OCI-LY3 (cell line): Measurements from ENCODE around the gene TAS2R31.
"Not testable (repeated sequence)": the region's sequence is repeated elsewhere in the genome, so short reads cannot be mapped to it uniquely, and the experiment has no call there.

ENCODE experiments used
- H2AFZ ChIP-seq: fragments of 200-600, 300-600 bp; shearing (Covaris generic); 2 replicates; pipeline ENCODE4 v1.6.0; 2014; ENCODE audit warnings: antibody characterized with exemption, low read depth, low read length
- H3K27ac ChIP-seq: fragments of 200-600, 300-600 bp; sonication (generic); 2 replicates; pipeline ENCODE4 v1.5.1; 2014; ENCODE audit warnings: mild to moderate bottlenecking, low read length, moderate library complexity, mixed read lengths
- H3K27me3 ChIP-seq: fragments of 200-600, 300-600 bp; sonication (generic); 2 replicates; pipeline ENCODE4 v1.6.1; 2014; ENCODE audit warnings: low read depth, low read length, mixed read lengths
- H3K36me3 ChIP-seq: fragments of 200-600, 300-600 bp; sonication (generic); replicated peaks from 2 replicates; pipeline ENCODE3; 2014; ENCODE audit warnings: low read depth, low read length, mixed read lengths
- H3K4me1 ChIP-seq: fragments of 300-600, 200-600 bp; sonication (generic); 2 replicates; pipeline ENCODE4 v1.6.1; 2014; ENCODE audit warnings: low read length, mixed read lengths
- H3K4me2 ChIP-seq: fragments of 200-600, 300-600 bp; sonication (generic); 2 replicates; pipeline ENCODE4 v1.6.1; 2014; ENCODE audit warnings: low read length, mixed read lengths
- H3K4me3 ChIP-seq: fragments of 300-600, 200-600 bp; sonication (generic); 2 replicates; pipeline ENCODE4 v1.5.1; 2014; ENCODE audit warnings: antibody characterized with exemption, mild to moderate bottlenecking, low read length, moderate library complexity
- H3K79me2 ChIP-seq: fragments of 300-600, 200-600 bp; shearing (Covaris generic); 2 replicates; pipeline ENCODE4 v1.6.1; 2014; ENCODE audit warnings: mild to moderate bottlenecking, low read length, mixed read lengths
- H3K9ac ChIP-seq: fragments of 300-600, 200-600 bp; shearing (Covaris generic); 2 replicates; pipeline ENCODE4 v1.6.0; 2014; ENCODE audit warnings: mild to moderate bottlenecking, low read length, moderate library complexity
- H3K9me3 ChIP-seq: fragments of 200-600, 300-600 bp; shearing (Covaris generic); 2 replicates; pipeline ENCODE4 v1.6.1; 2014; ENCODE audit warnings: low read length, mixed read lengths; ENCODE audit not compliant: insufficient read depth
- H4K20me1 ChIP-seq: fragments of 200-600, 300-600 bp; sonication (generic); 2 replicates; pipeline ENCODE4 v1.6.1; 2016; ENCODE audit warnings: low read length, mixed read lengths; ENCODE audit not compliant: insufficient read depth
- EZH2phosphoT487 ChIP-seq: fragments of 200-600 bp; shearing (Covaris generic); IDR thresholded peaks from 2 replicates; pipeline ENCODE4 v1.6.1; 2018; ENCODE audit warnings: antibody characterized with exemption, mixed run types, low read depth
- TF ChIP-seq, protein P1 (sequence below): fragments of 200-600, 300-600 bp; sonication (generic); IDR thresholded peaks from 2 replicates; pipeline ENCODE4 v1.5.1; 2014; ENCODE audit warnings: antibody characterized with exemption, low read length, low read depth

Gene TAS2R31

DNA sequence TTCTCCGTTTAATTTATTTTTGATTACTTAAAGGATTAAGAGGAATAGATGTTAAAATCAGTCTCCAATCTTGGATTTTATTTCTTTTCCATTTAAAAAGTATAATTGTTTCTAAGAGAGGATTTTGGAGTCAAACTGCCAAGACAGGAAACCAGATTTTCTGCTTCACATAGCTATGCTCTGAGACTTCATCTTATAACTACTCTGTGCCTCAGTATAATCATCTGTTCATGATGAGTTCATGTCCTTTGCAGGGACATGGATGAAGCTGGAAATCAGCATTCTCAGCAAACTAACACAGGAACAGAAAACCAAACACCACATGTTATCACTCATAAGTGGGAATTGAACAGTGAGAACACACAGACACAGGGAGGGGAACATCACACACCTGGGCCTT is 9.0 kb upstream of the TAS2R31 start:
- no peak overlapping the region for H3K27ac ChIP-seq
- H3K9me3 ChIP-seq = no peaks in the 10 kb centered on the region
- H2AFZ ChIP-seq = no peak overlapping the region
- no peak overlapping the region for H3K4me2 ChIP-seq
- H3K4me1 ChIP-seq = no peaks in the 10 kb centered on the region
- H3K36me3 ChIP-seq = peaks cover 15% of the 10 kb centered on the region
- no peaks in the 10 kb centered on the region for H4K20me1 ChIP-seq
- TF ChIP-seq, protein P1, sequence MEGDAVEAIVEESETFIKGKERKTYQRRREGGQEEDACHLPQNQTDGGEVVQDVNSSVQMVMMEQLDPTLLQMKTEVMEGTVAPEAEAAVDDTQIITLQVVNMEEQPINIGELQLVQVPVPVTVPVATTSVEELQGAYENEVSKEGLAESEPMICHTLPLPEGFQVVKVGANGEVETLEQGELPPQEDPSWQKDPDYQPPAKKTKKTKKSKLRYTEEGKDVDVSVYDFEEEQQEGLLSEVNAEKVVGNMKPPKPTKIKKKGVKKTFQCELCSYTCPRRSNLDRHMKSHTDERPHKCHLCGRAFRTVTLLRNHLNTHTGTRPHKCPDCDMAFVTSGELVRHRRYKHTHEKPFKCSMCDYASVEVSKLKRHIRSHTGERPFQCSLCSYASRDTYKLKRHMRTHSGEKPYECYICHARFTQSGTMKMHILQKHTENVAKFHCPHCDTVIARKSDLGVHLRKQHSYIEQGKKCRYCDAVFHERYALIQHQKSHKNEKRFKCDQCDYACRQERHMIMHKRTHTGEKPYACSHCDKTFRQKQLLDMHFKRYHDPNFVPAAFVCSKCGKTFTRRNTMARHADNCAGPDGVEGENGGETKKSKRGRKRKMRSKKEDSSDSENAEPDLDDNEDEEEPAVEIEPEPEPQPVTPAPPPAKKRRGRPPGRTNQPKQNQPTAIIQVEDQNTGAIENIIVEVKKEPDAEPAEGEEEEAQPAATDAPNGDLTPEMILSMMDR = no peak
- no peak for TF ChIP-seq EZH2phosphoT487
- H3K9ac ChIP-seq = no peak overlapping the region
- H3K4me3 ChIP-seq = no peak overlapping the region
- H3K27me3 ChIP-seq = no peaks in the 10 kb centered on the region
- H3K79me2 ChIP-seq = peaks cover 8% of the 10 kb centered on the region; the same call in 1 of the 2 replicates

DNA sequence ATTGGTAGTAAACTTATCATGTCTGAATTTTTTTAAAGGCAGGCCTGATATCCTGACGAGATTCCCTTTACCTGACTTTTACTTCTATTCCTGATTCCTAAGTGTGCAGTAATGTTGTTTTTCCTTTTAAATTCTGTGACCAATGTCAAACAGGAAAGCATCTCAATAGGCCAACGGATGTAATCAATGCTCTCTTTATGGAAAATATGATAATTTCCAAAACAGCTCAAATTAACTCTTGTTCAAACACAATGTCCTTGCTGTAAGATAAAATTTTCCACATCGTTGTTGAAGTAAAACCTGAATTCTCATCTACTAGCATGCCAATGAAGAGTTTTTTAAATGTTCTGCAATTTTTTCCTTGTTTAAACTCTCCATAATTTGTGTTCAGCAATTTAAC is 8.0 kb upstream of the TAS2R31 start:
- H3K4me1 ChIP-seq = no peaks in the 10 kb centered on the region

DNA sequence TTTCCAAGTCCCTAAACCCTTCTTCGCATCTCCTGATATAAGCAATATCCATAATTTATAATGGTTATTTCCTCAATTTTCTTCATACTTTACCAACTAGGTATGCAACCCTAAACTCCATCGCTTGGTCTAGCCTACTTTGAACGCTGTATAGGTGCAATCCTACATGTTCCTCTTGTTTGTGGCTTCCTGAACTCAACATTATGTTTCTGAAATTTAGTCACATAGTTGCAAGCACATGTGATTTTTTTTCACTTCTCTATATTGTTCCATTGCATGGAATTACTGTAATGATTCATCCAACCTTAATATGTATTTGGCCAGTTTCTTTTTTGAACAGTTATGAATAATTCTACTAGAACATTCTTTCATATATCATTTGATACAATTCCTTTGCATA is 2.8 kb upstream of the TAS2R31 start:
- not testable (repeated sequence) for H2AFZ ChIP-seq, H3K9me3 ChIP-seq, H3K4me1 ChIP-seq, H3K79me2 ChIP-seq, H3K27me3 ChIP-seq, H3K4me3 ChIP-seq, H3K4me2 ChIP-seq, H4K20me1 ChIP-seq, H3K9ac ChIP-seq, H3K36me3 ChIP-seq, H3K27ac ChIP-seq

More for the DNA sequence above, 8.0 kb upstream of the TAS2R31 start:
- no peak overlapping the region for H3K4me2 ChIP-seq
- H3K36me3 ChIP-seq = peaks cover 9% of the 10 kb centered on the region
- H3K4me3 ChIP-seq = no peak overlapping the region
- TF ChIP-seq EZH2phosphoT487 = no peak
- H3K9me3 ChIP-seq = no peaks in the 10 kb centered on the region
- no peak overlapping the region for H3K27ac ChIP-seq
- no peak overlapping the region for H3K9ac ChIP-seq
- H2AFZ ChIP-seq = no peak overlapping the region
- H4K20me1 ChIP-seq = no peaks in the 10 kb centered on the region
- peaks cover 8% of the 10 kb centered on the region; the same call in 1 of the 2 replicates for H3K79me2 ChIP-seq
- H3K27me3 ChIP-seq = no peaks in the 10 kb centered on the region

DNA sequence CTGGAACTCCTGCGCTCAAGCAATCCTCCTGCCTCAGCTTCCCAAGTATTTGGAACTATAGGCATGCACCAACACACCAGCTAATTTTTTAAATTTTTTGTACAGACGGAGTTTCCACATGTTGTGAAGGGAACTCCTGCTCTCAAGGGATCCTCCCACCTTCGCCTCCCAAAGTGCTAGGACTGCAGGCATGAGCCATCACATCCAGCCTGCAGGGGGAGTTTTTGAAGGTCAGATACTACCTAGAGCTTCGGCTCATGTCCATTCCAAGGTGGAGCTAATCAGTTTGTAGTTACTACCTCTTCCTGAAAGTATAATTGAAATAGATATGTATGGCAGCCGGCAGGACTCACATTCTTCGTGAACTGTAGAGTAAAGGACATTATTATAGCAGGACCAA is 5.1 kb downstream of the TAS2R31 start:
- no peak overlapping the region for H3K27ac ChIP-seq
- H3K4me3 ChIP-seq = no peak overlapping the region
- H3K36me3 ChIP-seq = peaks cover 2% of the 10 kb centered on the region
- no peaks in the 10 kb centered on the region for H3K27me3 ChIP-seq
- no peaks in the 10 kb centered on the region for H3K9me3 ChIP-seq
- TF ChIP-seq, protein P1 = no peak
- no peak for TF ChIP-seq EZH2phosphoT487
- H3K79me2 ChIP-seq = no peaks in the 10 kb centered on the region
- no peaks in the 10 kb centered on the region for H3K4me1 ChIP-seq
- H2AFZ ChIP-seq = no peak overlapping the region
- no peak overlapping the region for H3K9ac ChIP-seq
- no peak overlapping the region for H3K4me2 ChIP-seq
- H4K20me1 ChIP-seq = peaks cover 4% of the 10 kb centered on the region; the same call in 1 of the 2 replicates

DNA sequence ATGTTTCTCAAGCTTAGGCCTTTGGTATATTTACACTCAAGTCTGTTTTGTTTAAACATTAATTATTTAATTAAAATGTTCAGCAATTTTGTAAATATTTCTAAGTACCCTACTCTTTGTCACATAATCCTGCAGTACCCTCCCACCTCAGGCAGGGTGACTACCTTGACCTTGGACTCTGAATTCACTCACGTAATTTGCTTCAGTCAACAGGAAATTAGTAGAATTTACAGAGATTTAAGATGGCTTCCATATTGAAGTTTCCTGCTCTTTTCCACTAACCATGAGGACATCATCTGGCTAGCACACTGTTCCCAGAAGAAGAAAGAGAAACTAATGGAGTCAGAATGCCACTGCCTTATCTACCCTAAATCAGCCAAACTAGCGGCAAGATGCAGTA is 7.8 kb downstream of the TAS2R31 start:
- no peaks in the 10 kb centered on the region for H3K4me1 ChIP-seq
- no peak overlapping the region for H3K4me3 ChIP-seq
- H3K9me3 ChIP-seq = no peaks in the 10 kb centered on the region
- no peaks in the 10 kb centered on the region for H3K79me2 ChIP-seq
- no peak overlapping the region for H3K4me2 ChIP-seq
- H3K27ac ChIP-seq = no peak overlapping the region
- H3K36me3 ChIP-seq = peaks cover 2% of the 10 kb centered on the region
- peaks cover 4% of the 10 kb centered on the region; the same call in 1 of the 2 replicates for H4K20me1 ChIP-seq
- H3K9ac ChIP-seq = no peak overlapping the region
- H2AFZ ChIP-seq = no peak overlapping the region
- TF ChIP-seq, protein P1 = no peak
- TF ChIP-seq EZH2phosphoT487 = no peak
- no peaks in the 10 kb centered on the region for H3K27me3 ChIP-seq
